Neural cell (in vitro differentiated cells): ENCODE data around the gene IL13RA1. TPM values are rescaled to one million over a fixed set of nuclear protein-coding genes. Genes with fewer than 3 reads are reported as not detected.

Experiments
- H2AFZ ChIP-seq: fragments of 200-600, 300-800 bp; sonication (generic), shearing (Covaris generic); 2 replicates; pipeline ENCODE4 v1.6.0; 2014; ENCODE audit warnings: low read depth, mild to moderate bottlenecking, antibody characterized with exemption, low read length, moderate library complexity
- H3F3A ChIP-seq: fragments of 200-600 bp; shearing (Covaris generic); 2 replicates; pipeline ENCODE4 v1.6.1; 2016; ENCODE audit warnings: mild to moderate bottlenecking, moderate library complexity, mixed read lengths, antibody characterized with exemption, low read length; ENCODE audit not compliant: insufficient read depth, poor library complexity, severe bottlenecking
- H3K27ac ChIP-seq: fragments of 200-600, 300-800 bp; sonication (generic), shearing (Covaris generic); 2 replicates; pipeline ENCODE4 v1.5.1; 2014; ENCODE audit warnings: mild to moderate bottlenecking, low read length, moderate library complexity
- H3K27me3 ChIP-seq: fragments of 300-800, 200-600 bp; sonication (generic), shearing (Covaris generic); 2 replicates; pipeline ENCODE4 v1.6.0; 2014; ENCODE audit warnings: mild to moderate bottlenecking, low read depth, low read length, moderate library complexity; ENCODE audit not compliant: insufficient read depth
- H3K36me3 ChIP-seq: fragments of 300-800, 200-600 bp; sonication (generic), shearing (Covaris generic); 2 replicates; pipeline ENCODE4 v1.5.1; 2014; ENCODE audit warnings: mild to moderate bottlenecking, antibody characterized with exemption, low read length, moderate library complexity; ENCODE audit not compliant: insufficient read depth
- H3K4me2 ChIP-seq: fragments of 300-800, 200-600 bp; sonication (generic), shearing (Covaris generic); 2 replicates; pipeline ENCODE4 v1.6.0; 2014; ENCODE audit warnings: mild to moderate bottlenecking, low read length
- H3K4me3 ChIP-seq: fragments of 300-800, 200-600 bp; sonication (generic), shearing (Covaris generic); 2 replicates; pipeline ENCODE4 v1.5.1; 2014; ENCODE audit warnings: mild to moderate bottlenecking, low read length, moderate library complexity
- H3K79me2 ChIP-seq: fragments of 200-600 bp; shearing (Covaris generic); replicated peaks from 2 replicates; pipeline ENCODE4 v1.6.0; 2014; ENCODE audit warnings: mild to moderate bottlenecking, low read length, moderate library complexity; ENCODE audit not compliant: insufficient read depth
- H3K9ac ChIP-seq: fragments of 300-800, 200-600 bp; sonication (generic), shearing (Covaris generic); 2 replicates; pipeline ENCODE4 v1.6.1; 2016; ENCODE audit warnings: mild to moderate bottlenecking, low read length, mixed read lengths
- H3K9me2 ChIP-seq: fragments of 200-600 bp; shearing (Covaris generic); 2 replicates; pipeline ENCODE4 v1.6.1; 2016; ENCODE audit warnings: mild to moderate bottlenecking, low read length, mixed read lengths; ENCODE audit not compliant: insufficient read depth
- H3K9me3 ChIP-seq: fragments of 200-600, 300-800 bp; sonication (generic), shearing (Covaris generic); 2 replicates; pipeline ENCODE4 v1.6.1; 2016; ENCODE audit warnings: mild to moderate bottlenecking, mixed run types, low read length, moderate library complexity, mixed read lengths
- H4K20me1 ChIP-seq: fragments of 200-600 bp; shearing (Covaris generic); 2 replicates; pipeline ENCODE4 v1.6.1; 2016; ENCODE audit warnings: mild to moderate bottlenecking, mixed run types; ENCODE audit not compliant: insufficient read depth
- CTCF ChIP-seq: fragments of 450-650 bp; IDR thresholded peaks from 2 replicates; pipeline ENCODE4 v1.5.1; 2014; ENCODE audit warnings: antibody characterized with exemption, mild to moderate bottlenecking, moderate library complexity; ENCODE audit not compliant: poor library complexity, severe bottlenecking
- EP300 ChIP-seq: fragments of 450-650 bp; conservative IDR thresholded peaks from 2 replicates; pipeline ENCODE4 v1.6.1; 2014; ENCODE audit warnings: antibody characterized with exemption, mild to moderate bottlenecking, moderate library complexity; ENCODE audit not compliant: poor library complexity, severe bottlenecking
- EZH2 ChIP-seq: fragments of 200-600, 300-800 bp; shearing (Covaris generic), sonication (generic); IDR thresholded peaks from 2 replicates; pipeline ENCODE4 v1.6.1; 2014; ENCODE audit warnings: antibody characterized with exemption, low read length, borderline replicate concordance, mild to moderate bottlenecking; ENCODE audit not compliant: insufficient read depth, poor library complexity, severe bottlenecking
- MXI1 ChIP-seq: fragments of 450-650 bp; conservative IDR thresholded peaks from 2 replicates; pipeline ENCODE4 v1.6.1; 2014; ENCODE audit warnings: antibody characterized with exemption, mild to moderate bottlenecking; ENCODE audit not compliant: poor library complexity, severe bottlenecking
- POLR2AphosphoS5 ChIP-seq: IDR thresholded peaks from 2 replicates; pipeline ENCODE4 v1.6.1; 2012
- RAD21 ChIP-seq: fragments of 450-650 bp; conservative IDR thresholded peaks from 2 replicates; pipeline ENCODE4 v1.6.1; 2014; ENCODE audit warnings: antibody characterized with exemption, mild to moderate bottlenecking, moderate library complexity
- REST ChIP-seq: IDR thresholded peaks from 2 replicates; pipeline ENCODE4 v1.6.1; 2012; ENCODE audit warnings: borderline replicate concordance
- SMC3 ChIP-seq: fragments of 450-650 bp; conservative IDR thresholded peaks from 2 replicates; pipeline ENCODE4 v1.6.1; 2014; ENCODE audit warnings: antibody characterized with exemption, mild to moderate bottlenecking, moderate library complexity; ENCODE audit not compliant: poor library complexity
- TAF1 ChIP-seq: IDR thresholded peaks from 2 replicates; pipeline ENCODE4 v1.6.1; 2012; ENCODE audit warnings: low read depth
- polyA minus RNA-seq: library from RNA; depleted of rRNA, polyadenylated mRNA; stranded (reverse); fragments of >200 nt; gene quantifications from 2 replicates; pipeline ENCODE4 v1.2.3, GENCODE V29; 2014
- polyA plus RNA-seq: library from polyadenylated mRNA; depleted of rRNA; stranded (reverse); fragments of >200 nt; gene quantifications from 2 replicates; pipeline ENCODE4 v1.2.3, GENCODE V29; 2014

Gene IL13RA1
- 0.30 and 0.98 TPM in 2 replicates for polyA plus RNA-seq
- polyA minus RNA-seq = 0.49 and 0.58 TPM in 2 replicates

- Histone ChIP-seq H3K27me3 (peaks cover 13% of the 10 kb centered on the region), H4K20me1 (no peaks in the 10 kb centered on the region), H3K79me2 (no peaks in the 10 kb centered on the region), H3K9me2 (no peaks in the 10 kb centered on the region), H3K4me2 (no peak within 1 kb of the TSS), H3K9me3 (no peaks in the 10 kb centered on the region), H3K9ac (peak within 1 kb of the TSS; percentile 12), H2AFZ (no peak within 1 kb of the TSS), H3K27ac (no peak within 1 kb of the TSS), H3K4me3 (peak within 1 kb of the TSS; percentile 63), H3K36me3 (no peaks in the 10 kb centered on the region), H3F3A (no peaks in the 10 kb centered on the region)
- TF ChIP-seq EZH2 (no peak), RAD21 (no peak), TAF1 (no peak), POLR2AphosphoS5 (no peak), CTCF (no peak), REST (no peak), EP300 (no peak), SMC3 (no peak), MXI1 (no peak)
Observed at GRCh38 chrX:118726887-118727685, at the start of gene IL13RA1. Gene IL13RA1, plus strand, starts transcription at chrX:118727606. Its CDS starts 33 bp downstream, at chrX:118727639.

GRCh38 chrX:118679290-118679689 lies 48.1 kb upstream of the IL13RA1 start:
- Histone ChIP-seq H3K27me3 (no peaks in the 10 kb centered on the region), H3K4me3 (no peak overlapping the region), H3K9ac (no peak overlapping the region), H3K9me3 (no peaks in the 10 kb centered on the region), H3K9me2 (no peaks in the 10 kb centered on the region), H3K36me3 (no peaks in the 10 kb centered on the region), H3F3A (no peaks in the 10 kb centered on the region), H3K4me2 (no peak overlapping the region), H3K79me2 (no peaks in the 10 kb centered on the region), H4K20me1 (no peaks in the 10 kb centered on the region), H2AFZ (no peak overlapping the region), H3K27ac (no peak overlapping the region)
- TF ChIP-seq TAF1 (no peak), REST (no peak), SMC3 (no peak), POLR2AphosphoS5 (no peak), MXI1 (no peak), EZH2 (no peak), CTCF (no peak), EP300 (no peak), RAD21 (no peak)
